ENCODE results near the gene LDHA. TPM values are rescaled to one million over a fixed set of nuclear protein-coding genes. Genes with fewer than 3 reads are reported as not detected.
"Not testable (repeated sequence)": the region's sequence is repeated elsewhere in the genome, so short reads cannot be mapped to it uniquely, and the experiment has no call there.

The LDHA gene
- total RNA-seq, 4 donors from 2014 or later = 403 to 946 (median 700) TPM

DNA sequence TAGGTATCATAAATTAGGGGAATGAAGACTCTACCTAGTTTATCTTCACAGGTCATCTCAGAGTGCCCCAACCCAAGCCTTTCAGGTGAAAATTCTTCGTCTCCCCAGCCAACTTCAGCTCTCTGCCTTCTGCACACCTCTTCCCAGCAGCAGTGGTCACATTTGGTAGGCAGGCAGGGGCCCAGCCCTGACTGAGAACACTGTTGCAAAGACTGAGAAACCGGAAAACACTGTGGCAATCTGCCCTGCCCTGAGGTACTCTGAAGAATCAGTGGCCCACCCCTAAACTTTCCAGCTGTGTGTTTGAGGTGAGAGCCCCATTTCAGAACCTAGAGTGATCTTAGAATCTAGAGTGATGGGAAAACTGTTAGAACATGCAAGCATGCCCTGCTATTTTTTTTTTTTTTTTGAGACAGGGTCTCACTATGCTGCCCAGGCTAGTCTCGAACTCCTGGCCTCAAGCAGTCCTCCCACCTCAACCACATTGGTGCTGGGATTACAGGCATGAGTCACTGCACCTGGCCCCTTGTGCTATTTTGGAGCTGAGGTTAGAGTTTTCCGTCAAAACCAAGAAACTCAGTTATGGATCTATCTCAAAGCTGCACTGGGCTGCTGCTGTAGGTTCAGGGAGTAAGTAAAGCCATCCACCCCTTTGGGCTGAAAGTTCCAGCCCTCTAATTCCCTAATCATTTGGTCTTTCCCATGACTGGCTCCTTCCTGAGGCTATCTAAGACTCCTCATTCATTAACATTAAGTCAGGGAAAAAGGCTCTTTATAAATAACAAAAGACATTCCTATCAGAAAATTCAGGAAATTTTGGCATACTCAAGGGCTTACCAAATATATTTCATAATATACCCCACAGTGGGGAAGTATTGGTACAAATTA is 1.7 kb upstream of the LDHA start:
- TF ChIP-seq, protein P1, sequence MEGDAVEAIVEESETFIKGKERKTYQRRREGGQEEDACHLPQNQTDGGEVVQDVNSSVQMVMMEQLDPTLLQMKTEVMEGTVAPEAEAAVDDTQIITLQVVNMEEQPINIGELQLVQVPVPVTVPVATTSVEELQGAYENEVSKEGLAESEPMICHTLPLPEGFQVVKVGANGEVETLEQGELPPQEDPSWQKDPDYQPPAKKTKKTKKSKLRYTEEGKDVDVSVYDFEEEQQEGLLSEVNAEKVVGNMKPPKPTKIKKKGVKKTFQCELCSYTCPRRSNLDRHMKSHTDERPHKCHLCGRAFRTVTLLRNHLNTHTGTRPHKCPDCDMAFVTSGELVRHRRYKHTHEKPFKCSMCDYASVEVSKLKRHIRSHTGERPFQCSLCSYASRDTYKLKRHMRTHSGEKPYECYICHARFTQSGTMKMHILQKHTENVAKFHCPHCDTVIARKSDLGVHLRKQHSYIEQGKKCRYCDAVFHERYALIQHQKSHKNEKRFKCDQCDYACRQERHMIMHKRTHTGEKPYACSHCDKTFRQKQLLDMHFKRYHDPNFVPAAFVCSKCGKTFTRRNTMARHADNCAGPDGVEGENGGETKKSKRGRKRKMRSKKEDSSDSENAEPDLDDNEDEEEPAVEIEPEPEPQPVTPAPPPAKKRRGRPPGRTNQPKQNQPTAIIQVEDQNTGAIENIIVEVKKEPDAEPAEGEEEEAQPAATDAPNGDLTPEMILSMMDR (IDR thresholded peaks at IDR 0.05) = no peak
- ATAC-seq (ENCODE audit: low FRiP score) (no peak), DNase-seq (ENCODE audit: low spot score) (no peak)

DNA sequence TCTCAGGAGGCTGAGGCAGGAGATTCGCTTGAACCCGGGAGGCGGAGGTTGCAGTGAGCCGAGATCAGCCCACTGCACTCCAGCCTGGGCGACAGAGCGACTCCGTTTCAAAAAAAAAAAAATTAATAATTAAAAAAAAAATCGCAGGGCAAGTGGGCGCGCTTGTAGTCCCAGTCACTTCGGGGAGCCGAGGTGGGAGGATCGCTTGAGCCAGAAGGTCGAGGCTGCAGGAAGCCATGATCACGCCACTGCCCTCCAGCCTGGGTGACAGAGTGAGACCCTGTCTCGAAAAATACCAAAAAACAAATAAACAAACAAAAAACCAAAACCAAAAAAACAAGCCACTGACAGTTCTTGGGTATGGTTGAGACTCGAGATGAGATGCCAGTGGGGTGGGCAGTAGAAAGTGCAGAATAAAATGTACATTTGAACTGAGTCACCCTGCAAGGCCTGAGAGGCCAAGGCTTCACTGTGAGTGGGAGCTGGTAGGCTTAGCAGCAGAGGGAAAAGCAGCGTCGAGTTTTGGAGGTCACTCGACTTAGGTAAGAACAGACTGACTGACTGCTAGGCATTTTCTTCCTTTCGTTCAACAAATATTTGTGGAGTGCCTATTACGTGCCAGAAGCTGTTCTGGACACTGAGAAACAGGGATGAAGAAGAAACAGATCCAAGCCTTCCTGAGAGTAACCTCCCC is 635 bp upstream of the LDHA start:
- DNase-seq (ENCODE audit: low spot score) = no peak
- ATAC-seq (ENCODE audit: low FRiP score) = peak; percentile 57
- TF ChIP-seq, protein P1 (IDR thresholded peaks at IDR 0.05) = no peak

DNA sequence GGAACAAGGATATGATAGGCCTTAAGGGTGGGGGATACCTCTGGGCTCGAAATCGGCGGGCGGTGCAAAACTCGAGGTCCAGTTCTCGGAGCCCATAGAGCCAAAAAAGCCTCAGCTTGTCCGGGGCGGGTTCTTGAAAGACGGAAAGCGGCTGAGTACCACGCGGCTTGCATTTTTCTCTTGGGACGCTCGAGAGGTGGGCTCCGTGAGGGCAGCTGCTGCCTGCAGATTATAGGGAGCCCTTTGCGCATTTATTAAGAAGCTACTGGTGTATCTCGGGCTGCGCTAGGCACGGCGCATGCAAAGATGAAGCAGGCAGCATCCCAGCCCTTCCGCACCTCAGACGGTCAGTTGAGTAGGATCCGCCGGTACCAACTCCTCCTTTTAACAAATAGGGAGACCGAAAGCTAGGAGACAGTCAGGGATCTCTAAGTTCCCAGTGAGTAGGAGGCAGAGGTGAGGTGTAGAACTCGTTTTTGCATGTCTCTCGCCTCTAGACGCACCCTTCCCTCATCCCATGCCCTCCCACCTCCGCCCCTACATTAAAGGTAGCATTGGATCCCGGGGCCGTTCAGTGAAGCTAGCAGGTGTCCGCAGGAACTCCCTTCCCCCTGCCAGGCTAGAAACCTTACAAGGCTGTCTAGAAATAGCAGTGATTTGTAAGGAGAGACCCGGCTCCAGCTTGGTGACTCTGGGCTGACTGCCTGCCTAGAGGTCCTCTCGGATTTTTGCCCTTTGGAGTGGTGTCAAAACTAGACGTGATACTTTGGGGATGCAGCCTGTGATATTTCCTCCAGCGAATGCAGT is 768 bp downstream of the LDHA start:
- no peak for DNase-seq (ENCODE audit: low spot score)
- no peak for ATAC-seq (ENCODE audit: low FRiP score)

DNA sequence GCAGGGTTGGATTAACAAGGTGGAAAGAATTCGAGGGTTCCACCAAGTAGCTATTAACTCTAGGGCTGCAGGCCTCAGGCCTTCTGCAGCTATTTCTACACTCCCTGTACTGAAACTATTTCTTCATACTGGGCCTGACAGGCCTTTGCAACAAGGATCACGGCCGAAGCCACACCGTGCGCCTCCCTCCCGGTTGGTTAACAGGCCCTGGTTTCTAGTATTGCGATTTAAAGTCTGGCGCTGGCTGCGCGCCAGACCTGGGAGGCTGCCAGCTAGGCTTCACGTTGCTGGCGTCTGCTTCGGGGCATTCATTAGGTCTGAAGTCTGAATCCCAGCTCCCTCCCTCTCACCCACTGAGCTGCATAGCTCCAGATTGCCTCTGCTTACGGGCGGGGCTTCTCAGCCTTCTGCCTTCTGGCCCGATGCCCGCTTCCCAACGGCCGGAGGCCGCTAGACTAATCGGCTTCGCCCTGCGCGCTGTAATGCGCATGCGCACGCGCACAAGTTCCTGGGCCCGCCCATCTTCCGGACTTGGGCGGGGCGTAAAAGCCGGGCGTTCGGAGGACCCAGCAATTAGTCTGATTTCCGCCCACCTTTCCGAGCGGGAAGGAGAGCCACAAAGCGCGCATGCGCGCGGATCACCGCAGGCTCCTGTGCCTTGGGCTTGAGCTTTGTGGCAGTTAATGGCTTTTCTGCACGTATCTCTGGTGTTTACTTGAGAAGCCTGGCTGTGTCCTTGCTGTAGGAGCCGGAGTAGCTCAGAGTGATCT is 1.6 kb downstream of the LDHA start:
- peak; percentile 87 for ATAC-seq (ENCODE audit: low FRiP score)
- TF ChIP-seq, protein P1 (IDR thresholded peaks at IDR 0.05) = no peak
- peak; percentile 82 for DNase-seq (ENCODE audit: low spot score)

More for the DNA sequence above, 768 bp downstream of the LDHA start:
- TF ChIP-seq, protein P1 (IDR thresholded peaks at IDR 0.05) = no peak

DNA sequence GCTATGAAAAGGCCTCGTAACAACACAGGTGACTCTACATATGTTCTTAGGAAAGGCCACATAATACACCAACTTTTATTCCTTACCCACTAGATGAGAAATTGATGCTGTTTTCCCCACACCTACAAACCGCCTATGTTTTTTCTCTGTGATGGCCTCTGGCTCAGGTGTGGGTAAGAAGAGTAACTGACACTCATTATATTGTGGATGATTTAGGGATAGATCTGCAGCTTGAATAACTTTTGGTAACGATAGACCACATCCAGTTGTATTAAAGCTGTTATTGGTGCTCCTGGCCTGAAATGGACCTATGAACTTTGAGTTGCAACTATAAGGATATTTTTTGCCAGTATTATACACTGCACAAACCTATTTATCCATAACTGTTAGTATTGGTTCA is 3.6 kb downstream of the LDHA start:
- TF ChIP-seq, protein P1 (IDR thresholded peaks at IDR 0.05) = no peak
- ATAC-seq (ENCODE audit: low FRiP score) (no peak), DNase-seq (ENCODE audit: low spot score) (no peak)

DNA sequence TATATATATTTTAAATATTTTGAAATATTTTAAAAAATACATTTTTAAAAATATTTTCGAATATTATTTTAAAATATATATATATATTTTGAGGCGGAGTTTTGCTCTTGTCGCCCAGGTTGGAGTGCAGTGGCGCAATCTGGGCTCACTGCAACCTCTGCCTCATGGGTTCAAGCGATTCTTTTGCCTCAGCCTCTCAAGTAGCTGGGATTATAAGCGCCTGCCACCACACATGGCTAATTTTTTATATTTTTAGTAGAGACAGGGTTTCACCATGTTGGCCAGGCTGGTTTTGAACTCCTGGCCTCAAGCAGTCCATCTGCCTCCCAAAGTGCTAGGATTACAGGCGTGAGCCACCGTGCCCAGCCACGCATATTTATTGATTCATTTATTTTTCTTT is 6.7 kb downstream of the LDHA start:
- not testable (repeated sequence) for DNase-seq (ENCODE audit: low spot score); ATAC-seq (ENCODE audit: low FRiP score)
